GM19328 (cell line): ENCODE results near the gene SYT9.
A peak's percentile ranks its signal among the peaks of the same experiment; 100 is the strongest.
"Not testable (repeated sequence)": the region's sequence is repeated elsewhere in the genome, so short reads cannot be mapped to it uniquely, and the experiment has no call there.

Experiments used
- ATAC-seq: cut with Tn5 transposase; IDR thresholded peaks from one replicate; pipeline ENCODE4 v1.9.1; 2021; ENCODE audit warnings: mild to moderate bottlenecking, moderate library complexity; ENCODE audit not compliant: unreplicated experiment

The SYT9 gene

DNA sequence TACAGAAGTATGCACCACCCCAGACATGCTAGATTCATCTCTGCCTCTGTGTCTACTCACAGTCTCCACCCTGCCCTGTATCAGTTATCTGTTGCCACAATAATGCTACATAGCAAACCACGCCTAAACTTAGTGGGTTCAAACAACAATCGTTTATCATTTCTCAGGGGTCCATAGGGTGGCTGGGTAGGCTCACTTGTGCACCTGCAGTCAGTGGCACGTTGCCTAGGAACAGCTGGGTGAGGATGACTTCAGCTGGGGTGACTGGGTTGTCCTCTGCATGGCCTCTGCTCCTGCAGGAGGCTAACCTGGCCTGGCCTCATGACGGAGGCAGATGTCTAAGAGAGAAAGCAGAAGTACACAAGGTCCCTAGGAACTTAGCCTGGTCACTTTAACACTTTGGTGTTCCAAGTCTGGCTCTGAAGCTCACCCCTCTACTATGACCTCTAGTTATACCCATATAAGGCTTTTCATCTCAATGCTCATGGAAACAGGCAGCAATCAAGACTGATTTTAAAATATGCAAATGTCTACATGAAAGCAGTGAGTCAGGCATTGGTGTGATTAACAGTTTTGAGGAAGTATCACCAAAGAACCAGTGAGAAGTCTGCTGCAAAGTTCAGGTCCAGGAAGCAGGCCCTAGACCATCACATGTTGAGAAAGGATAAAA, 244.3 kb downstream of the SYT9 start:
- ATAC-seq = peak; percentile 92

DNA sequence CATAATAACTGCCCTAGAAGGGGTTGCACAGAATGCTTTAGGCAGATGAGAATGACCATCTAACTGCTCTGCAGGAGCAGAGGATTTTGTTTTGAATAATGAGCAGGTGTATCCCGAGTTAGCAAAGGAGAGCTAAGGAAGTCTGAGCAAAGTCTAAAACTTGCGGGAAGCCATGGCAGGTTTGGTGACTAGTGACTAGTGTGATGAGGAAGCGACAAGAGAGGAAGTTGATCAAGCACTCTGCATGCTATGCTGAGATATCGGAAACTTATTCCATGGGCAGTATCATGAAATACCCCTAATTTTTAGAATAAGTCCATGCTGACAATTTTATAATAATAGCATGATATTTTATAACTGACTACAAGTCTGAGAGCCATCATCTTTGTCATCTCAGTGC, 246.5 kb downstream of the SYT9 start:
- ATAC-seq = no peak

- no peak for ATAC-seq
Observed at GRCh38 chr11:7499081-7499480, 247.4 kb downstream of the SYT9 start.

DNA sequence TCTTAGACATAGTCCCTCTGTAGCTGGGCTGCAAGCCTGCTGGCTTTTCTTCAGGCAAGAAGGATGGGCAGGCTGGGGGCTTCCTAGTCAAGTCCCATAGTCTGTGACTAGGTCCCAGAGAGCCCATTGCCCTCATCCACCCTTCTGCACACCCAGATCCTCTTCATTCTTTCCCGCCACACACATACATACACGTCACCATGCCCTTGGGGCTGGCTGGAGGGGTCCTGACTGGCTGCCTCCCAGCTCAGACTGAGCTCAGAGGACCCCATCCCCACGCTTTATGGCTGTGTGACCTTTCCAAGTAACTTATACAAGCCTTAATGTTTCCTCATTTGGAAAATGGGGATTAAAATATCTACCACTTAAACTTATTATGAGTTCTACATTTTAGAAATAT, 248.5 kb downstream of the SYT9 start:
- no peak for ATAC-seq

GRCh38 chr11:7501251-7501650, 249.5 kb downstream of the SYT9 start:
- ATAC-seq = no peak

GRCh38 chr11:7501894-7502293, 250.2 kb downstream of the SYT9 start:
- ATAC-seq = no peak

- ATAC-seq = no peak
Observed at GRCh38 chr11:7506243-7506642, 254.5 kb downstream of the SYT9 start.

DNA sequence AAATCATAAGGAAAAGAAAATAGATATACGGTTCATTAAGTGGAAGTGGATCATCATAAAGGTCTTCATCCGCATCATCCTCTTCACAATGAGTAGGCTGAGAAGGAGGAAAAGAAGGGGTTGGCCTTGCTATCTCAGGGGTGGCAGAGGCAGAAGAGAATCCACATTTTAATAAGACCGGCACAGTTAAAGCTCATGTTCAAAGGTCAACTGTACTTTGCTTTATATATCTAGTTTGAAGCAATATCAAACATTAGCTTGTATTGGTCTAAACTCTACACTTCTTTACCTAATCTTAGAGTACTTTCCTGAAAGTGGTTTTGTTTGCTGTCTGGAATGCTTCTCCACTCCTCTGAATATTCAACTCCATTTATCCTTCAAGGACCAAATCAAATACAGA, 256.4 kb downstream of the SYT9 start:
- no peak for ATAC-seq

DNA sequence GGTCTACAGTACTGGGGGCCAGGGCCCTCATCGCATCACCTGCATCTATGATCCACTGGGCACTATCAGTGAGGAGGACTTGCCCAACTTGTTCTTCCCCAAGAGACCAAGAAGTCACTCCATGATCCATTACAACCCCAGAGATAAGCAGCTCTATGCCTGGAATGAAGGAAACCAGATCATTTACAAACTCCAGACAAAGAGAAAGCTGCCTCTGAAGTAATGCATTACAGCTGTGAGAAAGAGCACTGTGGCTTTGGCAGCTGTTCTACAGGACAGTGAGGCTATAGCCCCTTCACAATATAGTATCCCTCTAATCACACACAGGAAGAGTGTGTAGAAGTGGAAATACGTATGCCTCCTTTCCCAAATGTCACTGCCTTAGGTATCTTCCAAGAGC, 258.3 kb downstream of the SYT9 start:
- no peak for ATAC-seq

- ATAC-seq = no peak
Observed at GRCh38 chr11:7511401-7511800, 259.7 kb downstream of the SYT9 start.

- peak; percentile 61 for ATAC-seq
Observed at GRCh38 chr11:7512525-7513233, 261.0 kb downstream of the SYT9 start.

- ATAC-seq = peak; percentile 63
Observed at GRCh38 chr11:7513234-7514098, 261.8 kb downstream of the SYT9 start, which contains the start of gene PPFIBP2. PPFIBP2 (plus strand) TSS chr11:7513999; CDS start chr11:7549476, 35,477 bp downstream.

DNA sequence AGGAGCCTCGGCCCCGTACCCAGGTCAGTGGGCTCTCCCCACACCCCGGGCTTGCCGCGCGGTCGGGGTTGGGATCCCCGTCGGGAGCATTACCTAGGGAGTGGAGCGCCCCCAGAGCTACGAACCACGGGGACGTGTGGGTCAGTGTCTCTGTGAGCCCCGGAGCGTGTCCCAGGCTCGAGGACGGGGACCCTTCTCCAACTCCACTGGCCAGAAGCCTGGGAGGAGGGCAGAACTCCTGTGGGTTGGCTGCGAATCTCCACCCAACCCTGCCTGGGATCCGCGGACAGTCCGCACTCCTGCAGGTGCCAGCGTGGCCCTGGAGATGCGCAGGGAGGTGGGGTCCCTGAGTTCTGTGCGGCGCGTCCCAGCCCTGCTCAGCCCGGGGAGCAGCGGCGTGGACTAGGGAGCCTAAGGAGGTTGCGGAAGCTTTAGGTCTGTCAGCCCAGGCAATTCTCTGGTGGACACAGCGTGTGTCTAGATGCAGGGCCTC, 262.4 kb downstream of the SYT9 start:
- ATAC-seq = peak; percentile 13

GRCh38 chr11:7515447-7515886, 263.8 kb downstream of the SYT9 start:
- no peak for ATAC-seq

DNA sequence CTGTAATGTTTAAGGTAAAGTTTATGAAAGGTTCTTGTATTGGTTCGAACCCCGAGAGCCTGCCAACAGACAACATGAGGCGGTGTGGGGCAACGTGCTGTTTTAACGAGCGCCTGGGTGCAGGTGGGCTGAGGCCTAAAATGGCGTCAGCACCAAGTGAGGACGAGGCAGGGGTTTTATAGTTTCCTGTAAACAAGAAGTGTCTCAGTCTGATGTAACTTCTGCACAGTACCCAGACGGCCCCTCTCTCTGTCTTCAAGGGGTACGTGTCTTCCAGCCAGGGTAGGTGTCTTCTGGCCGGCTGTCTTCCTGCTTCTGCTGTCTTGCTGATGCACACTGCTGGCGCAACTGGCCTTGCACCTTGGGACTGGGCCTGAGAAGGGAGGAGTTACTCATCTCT, 264.8 kb downstream of the SYT9 start:
- no peak for ATAC-seq

- ATAC-seq = not testable (repeated sequence)
Observed at GRCh38 chr11:7517743-7518142, 266.0 kb downstream of the SYT9 start.
